MM.1S (cell line): ENCODE results near the gene LYRM4.

Source experiments
- EZH2 ChIP-seq: fragments of 300-600 bp; sonication (generic); optimal IDR thresholded peaks from 2 replicates; pipeline ENCODE3; 2017; ENCODE audit warnings: low read depth, mild to moderate bottlenecking, antibody characterized with exemption, low read length, mixed read lengths
- EZH2phosphoT487 ChIP-seq: fragments of 300-600 bp; sonication (generic); IDR thresholded peaks from 2 replicates; pipeline ENCODE4 v1.6.1; 2018; ENCODE audit warnings: antibody characterized with exemption, low read length
- TF ChIP-seq, protein P1 (sequence below): fragments of 300-600 bp; sonication (generic); IDR thresholded peaks from 2 replicates; pipeline ENCODE4 v1.5.1; 2016; ENCODE audit warnings: antibody characterized with exemption, low read length, mixed read lengths

DNA sequence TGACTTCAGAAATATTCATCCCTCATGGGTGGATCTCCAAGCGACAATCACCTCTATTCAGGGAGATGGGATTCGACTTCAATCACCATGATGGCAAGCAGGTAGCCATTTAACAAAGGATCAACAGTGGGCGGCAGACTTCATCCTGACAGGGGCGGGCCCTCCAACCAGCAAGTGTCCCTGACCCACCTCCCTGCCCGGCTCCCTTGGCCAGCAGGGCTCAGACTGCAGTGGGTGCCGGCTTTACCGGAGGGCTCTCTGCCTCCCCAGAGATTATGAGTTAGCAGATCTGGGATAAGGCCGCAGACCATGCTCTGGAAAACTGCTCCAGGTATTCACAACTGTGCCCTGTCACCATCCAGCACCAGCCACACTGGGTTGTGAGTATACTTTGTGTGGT, 136.2 kb downstream of the LYRM4 start:
- TF ChIP-seq, protein P1, sequence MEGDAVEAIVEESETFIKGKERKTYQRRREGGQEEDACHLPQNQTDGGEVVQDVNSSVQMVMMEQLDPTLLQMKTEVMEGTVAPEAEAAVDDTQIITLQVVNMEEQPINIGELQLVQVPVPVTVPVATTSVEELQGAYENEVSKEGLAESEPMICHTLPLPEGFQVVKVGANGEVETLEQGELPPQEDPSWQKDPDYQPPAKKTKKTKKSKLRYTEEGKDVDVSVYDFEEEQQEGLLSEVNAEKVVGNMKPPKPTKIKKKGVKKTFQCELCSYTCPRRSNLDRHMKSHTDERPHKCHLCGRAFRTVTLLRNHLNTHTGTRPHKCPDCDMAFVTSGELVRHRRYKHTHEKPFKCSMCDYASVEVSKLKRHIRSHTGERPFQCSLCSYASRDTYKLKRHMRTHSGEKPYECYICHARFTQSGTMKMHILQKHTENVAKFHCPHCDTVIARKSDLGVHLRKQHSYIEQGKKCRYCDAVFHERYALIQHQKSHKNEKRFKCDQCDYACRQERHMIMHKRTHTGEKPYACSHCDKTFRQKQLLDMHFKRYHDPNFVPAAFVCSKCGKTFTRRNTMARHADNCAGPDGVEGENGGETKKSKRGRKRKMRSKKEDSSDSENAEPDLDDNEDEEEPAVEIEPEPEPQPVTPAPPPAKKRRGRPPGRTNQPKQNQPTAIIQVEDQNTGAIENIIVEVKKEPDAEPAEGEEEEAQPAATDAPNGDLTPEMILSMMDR, result no peak
- no peak for TF ChIP-seq EZH2
- no peak for TF ChIP-seq EZH2phosphoT487
